NCI-H187 treated with DMSO at 0.1 percent for 48 hours (cell line): ENCODE measurements around the gene LELP1.
"Not testable (repeated sequence)": the region's sequence is repeated elsewhere in the genome, so short reads cannot be mapped to it uniquely, and the experiment has no call there.

Experiments
- DNase-seq: peaks from one replicate; lab custom pipeline; 2025; lab: John Stamatoyannopoulos, UW

Gene LELP1

GRCh38 chr1:153203130-153203529 lies at the start of gene LELP1:
TSS of gene LELP1 (plus strand) at chr1:153203430. CDS start at chr1:153204708, 1,278 bp downstream.
- no peak for DNase-seq

- DNase-seq: no peak
Observed at GRCh38 chr1:153155541-153155940, 47.7 kb upstream of the LELP1 start.

GRCh38 chr1:153168686-153169085 lies 34.5 kb upstream of the LELP1 start:
- DNase-seq: no peak

DNA sequence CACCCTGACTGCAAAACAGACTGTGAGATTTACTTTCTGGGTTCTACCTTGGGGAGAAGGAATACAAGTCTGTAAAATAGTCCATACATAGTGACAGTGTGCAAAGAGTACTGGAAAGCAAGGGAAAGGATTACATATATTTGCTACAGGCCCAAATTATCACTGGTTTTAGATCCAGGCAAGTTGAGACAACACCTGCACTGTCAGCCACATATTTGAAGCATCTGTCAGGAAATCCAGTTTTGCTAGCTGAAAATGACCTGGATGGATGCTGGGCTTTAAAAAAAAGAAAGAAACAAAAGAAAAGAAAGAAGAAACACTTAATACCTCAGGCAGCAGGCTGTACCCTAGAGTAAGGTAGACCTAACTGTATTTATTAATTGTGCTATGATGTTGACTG lies 28.6 kb upstream of the LELP1 start:
- DNase-seq: no peak

GRCh38 chr1:153178922-153179321 lies 24.3 kb upstream of the LELP1 start:
- no peak for DNase-seq

DNA sequence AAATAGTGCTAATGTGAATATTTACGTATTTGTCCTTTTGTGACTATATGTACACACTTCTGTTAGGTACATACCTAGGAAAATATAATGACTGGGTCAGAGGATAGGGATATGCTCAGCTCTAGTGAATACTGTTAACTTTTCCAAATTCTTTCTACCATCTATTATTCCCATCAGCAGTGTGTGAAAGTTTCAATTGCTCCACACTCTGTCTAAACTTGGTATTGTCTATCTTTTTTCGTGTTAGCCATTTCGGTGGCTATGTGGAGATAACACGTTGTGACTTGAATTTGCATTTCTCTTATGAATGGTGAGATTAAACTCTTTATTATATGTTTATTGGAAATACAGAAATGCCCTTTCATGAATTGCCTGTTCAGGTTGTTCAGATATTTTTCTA lies 22.7 kb upstream of the LELP1 start:
- DNase-seq: no peak

GRCh38 chr1:153188301-153188700 lies 14.9 kb upstream of the LELP1 start:
- not testable (repeated sequence) for DNase-seq

GRCh38 chr1:153190373-153190772 lies 12.9 kb upstream of the LELP1 start:
- peak; percentile 60 for DNase-seq

GRCh38 chr1:153192697-153193096 lies 10.5 kb upstream of the LELP1 start:
- peak; percentile 47 for DNase-seq

DNA sequence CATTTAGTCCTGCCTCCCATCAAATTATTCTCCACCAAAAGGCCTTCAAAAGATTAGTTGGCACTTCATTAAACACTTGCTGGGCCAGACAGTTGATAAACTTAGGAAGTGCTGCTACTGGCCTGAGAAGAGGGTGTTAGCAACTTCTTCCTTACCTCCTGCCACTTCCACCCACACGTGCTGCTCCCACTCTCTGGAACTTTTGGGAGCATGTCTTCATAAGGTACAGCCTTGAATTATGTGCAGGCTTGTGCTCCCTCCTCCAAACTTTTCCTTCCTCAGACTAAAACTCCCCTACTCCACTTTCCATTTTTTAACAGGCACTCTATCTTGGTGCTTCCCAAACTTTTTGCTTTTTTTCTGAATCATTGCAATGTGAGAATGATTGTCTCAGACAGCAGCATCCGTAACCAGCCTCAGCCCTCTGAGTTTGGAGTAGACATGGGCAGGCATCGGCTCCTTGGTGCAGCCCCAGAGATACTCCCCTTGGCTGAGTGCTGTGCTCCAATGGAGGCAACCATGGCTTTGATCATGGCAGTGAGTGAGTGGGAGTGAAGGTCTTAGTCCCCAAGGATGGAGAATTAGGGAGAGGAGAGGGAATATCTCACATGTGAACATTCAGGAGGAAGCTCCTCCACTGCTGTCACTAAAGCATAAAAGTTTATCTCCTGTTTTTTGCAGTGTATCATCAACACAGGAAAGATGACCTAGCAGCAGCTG lies 8.7 kb upstream of the LELP1 start:
- no peak for DNase-seq

- DNase-seq: no peak
Observed at GRCh38 chr1:153195216-153195615, 8.0 kb upstream of the LELP1 start.

DNA sequence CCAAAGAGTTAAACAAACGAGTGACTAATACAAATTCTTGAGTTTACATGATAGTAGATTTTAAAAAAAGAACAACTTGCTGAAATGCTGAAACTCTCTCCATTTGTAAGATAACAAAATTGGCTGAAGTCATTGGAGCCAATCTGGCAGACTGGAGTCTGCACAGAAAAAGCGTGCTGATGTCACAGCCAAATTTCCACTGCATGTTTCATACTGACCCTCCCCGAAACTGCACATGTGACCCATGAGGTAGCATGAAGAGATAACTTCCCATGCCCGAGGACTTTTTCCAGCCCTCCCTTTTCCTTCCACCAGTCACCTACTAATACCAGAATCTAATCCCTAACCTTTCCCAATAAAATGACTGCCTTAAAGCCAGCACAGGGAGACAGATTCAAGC lies 1.2 kb upstream of the LELP1 start:
- no peak for DNase-seq

GRCh38 chr1:153206631-153207030 lies 3.4 kb downstream of the LELP1 start:
- no peak for DNase-seq

- DNase-seq: no peak
Observed at GRCh38 chr1:153210206-153210605, 7.0 kb downstream of the LELP1 start.

DNA sequence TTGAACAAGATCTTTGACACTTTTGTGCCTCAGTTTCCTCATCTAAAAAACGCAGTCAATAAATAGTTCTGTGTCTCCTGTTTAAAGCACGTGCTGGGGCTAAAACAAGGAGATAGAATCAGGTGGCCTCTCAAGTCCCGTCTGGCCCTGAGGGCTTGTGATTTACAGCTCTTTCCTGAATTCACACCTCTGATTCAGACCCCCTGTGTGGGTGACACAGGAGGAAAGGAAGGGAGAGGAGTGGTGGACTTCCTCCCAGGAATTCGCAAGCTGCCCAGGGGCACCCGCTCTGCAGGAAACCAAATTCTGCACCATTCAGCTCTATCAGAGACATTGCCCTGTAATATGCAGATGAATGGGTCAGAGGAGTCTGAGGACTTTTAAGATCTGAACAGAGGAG lies 9.0 kb downstream of the LELP1 start:
- no peak for DNase-seq

- DNase-seq: no peak
Observed at GRCh38 chr1:153213519-153213918, 10.3 kb downstream of the LELP1 start.

DNA sequence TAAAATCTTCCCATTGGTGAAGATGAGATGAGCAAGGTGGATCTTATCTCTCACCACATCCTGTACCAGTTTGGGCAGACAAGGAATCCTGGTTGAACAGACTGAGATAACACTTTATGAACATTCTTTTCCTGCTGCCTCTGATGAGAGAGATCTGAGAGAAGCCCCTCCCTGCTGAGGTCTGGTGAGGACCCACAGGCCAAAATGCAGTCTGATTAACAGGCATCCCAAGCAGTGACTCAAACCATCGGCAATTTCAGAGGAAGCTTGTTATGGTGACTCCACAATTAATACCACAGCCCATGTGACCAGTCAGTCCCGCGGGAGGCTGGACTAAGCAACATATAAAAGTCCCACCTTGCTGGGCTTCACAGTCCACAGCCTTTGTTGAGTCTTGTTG lies 14.0 kb downstream of the LELP1 start, which contains the start of gene PRR9:
PRR9 (plus strand) TSS at position 373 of the 400 bp plus-strand sequence. CDS start 561 bp downstream, outside the sequence.
- DNase-seq: no peak

DNA sequence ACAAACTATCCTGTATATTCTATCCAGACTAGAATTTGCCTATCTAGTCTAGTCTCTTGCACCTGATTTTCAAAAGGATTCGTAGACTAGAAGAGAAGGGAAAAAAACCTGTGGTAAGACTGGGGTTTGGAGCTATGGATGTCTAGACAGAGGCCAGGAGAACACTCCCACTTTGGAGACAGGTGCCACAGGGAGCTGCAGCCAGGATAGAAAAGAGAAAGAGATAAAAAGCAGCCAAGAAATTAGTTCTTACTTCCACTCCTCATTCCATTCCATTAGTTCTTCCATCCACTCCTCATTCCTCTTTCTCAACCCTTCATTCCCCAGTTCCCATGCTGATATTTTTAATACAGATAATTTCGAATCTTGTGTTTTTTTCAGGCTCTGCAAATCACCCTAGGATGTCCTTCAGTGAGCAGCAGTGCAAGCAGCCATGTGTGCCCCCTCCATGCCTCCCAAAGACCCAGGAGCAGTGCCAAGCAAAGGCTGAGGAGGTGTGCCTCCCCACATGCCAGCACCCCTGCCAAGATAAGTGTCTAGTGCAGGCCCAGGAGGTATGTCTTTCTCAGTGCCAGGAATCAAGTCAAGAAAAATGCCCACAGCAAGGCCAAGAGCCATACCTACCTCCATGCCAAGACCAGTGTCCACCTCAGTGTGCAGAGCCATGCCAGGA lies 14.7 kb downstream of the LELP1 start:
- no peak for DNase-seq

GRCh38 chr1:153220606-153221303 lies 17.5 kb downstream of the LELP1 start:
- no peak for DNase-seq

DNA sequence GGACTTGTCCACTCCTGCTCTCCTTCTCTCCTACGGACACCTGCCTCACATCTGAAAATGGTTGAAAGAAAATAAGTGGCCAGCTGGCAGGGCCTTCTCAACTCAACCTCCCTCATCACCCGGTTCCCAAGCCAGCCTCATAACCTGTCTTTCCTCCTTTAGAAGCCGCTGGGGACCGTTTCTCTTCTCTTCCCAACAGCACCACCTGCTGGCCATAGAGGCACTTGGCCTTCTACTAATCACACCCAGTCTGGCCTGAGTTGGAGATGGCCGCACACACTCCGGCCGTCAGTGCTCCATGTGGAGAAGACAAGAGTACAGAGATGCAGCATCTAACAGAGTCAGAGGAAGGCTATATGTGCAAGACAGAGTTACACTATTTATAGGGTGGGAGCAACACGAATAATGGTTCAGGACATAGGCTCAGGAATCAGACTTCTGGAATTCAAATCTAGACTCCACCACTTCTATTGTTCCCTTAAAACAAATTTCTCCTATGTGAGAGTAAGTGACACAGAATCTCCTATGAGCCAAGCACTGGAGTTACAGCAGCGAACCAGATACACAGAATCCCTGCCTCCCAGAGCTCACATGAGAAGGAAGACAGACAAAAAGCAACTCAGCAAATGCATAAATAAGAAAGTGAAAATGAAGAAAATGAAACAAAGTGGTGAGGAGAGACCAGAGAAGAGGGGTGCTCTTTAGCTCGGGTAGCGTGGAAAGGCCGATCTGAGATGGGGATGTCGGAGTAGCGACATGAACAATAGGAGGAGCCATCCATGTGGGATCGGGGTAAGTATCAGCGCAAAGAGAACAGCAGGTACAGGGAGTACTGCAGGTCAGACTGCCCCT lies 20.0 kb downstream of the LELP1 start:
- peak; percentile 63 for DNase-seq

DNA sequence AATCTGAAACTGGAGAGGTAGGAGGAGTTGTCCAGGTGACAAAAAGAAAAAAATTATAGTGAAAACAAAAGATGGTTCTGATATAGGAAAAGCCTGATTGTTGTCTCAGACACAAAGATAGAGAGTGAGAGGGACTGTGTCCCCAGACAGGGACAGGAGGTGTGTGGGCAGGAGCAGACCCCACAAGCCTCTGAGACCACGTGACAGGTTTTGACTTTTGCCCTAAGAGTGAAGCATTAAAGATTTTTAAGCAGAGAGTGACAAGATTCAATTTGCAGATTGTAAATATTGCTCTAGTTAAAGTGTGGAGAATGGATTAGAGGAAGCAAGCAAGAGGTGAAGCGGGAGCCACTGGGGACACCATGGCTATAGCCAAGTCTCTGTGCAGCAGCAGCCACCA lies 24.6 kb downstream of the LELP1 start:
- DNase-seq: no peak

DNA sequence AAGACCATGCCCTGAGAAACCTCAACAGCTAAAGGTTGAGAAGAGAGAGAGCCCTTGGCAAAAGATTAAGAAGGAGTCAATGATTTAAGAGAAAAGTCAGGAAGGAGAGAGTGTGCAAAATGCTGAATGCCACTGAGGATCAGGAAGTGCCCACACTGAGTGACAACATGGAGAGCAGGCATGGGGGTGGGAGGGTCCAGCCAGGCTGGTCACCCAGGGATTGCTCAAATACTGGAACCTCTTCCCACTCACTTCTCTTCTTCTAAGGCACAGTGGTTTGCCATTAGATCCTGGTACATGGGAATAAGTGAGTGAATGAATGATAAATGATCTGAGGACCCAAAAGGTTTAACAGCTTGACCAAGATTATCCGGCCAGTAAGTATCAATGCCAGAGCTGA lies 25.3 kb downstream of the LELP1 start:
- DNase-seq: no peak
